Right lobe of liver (tissue), 6 donors: ENCODE results near the gene DNM3. TPM values are rescaled to one million over a fixed set of nuclear protein-coding genes. Genes with fewer than 3 reads are reported as not detected.
"Not testable (repeated sequence)": the region's sequence is repeated elsewhere in the genome, so short reads cannot be mapped to it uniquely, and the experiment has no call there.

ENCODE experiments used
- ATAC-seq, 4 donors: fragments of 200-7000 bp; cut with Tn5 transposase; one replicate each; pipeline ENCODE4 v1.9.1; 2020; ENCODE audit warnings: mild to moderate bottlenecking in 4 of 4, moderate library complexity in 4 of 4
- DNase-seq, 3 donors: peaks; one replicate each; pipeline ENCODE4 v3.0.0-alpha.2; 2020
- H3K27ac ChIP-seq, 3 donors: fragments of 200-600 bp; one replicate each; pipeline ENCODE4 v1.8.0; 2022
- H3K27me3 ChIP-seq, 2 donors: fragments of 200-600 bp; one replicate each; pipeline ENCODE4 v1.8.0; 2022
- H3K36me3 ChIP-seq, 4 donors: fragments of 200-600 bp; sonication (generic) in 1 of 4; one replicate each; pipeline versions ENCODE4 v1.5.1 to v1.8.0; 2017 to 2022; ENCODE audit warnings: control low read depth in 1 of 4
- H3K4me1 ChIP-seq, 4 donors: fragments of 200-600 bp; sonication (generic) in 1 of 4; one replicate each; pipeline versions ENCODE4 v1.5.1 to v1.8.0; 2017 to 2022; ENCODE audit warnings: control low read depth in 1 of 4
- H3K4me3 ChIP-seq, 3 donors: fragments of 200-600 bp; one replicate each; pipeline ENCODE4 v1.8.0; 2022
- H3K9me3 ChIP-seq, 4 donors: fragments of 200-600 bp; sonication (generic) in 1 of 4; one replicate each; pipeline versions ENCODE4 v1.5.1 to v1.8.0; 2017 to 2022; ENCODE audit warnings: control low read depth in 1 of 4
- CTCF ChIP-seq, 4 donors: fragments of 200-600 bp in 3 of 4; fragments of 450-650 bp in 1 of 4; IDR thresholded peaks; one replicate each; pipeline versions ENCODE4 v1.5.1 to v1.8.0; 2016 to 2022; ENCODE audit warnings: antibody characterized with exemption in 4 of 4, mild to moderate bottlenecking in 2 of 4
- POLR2A ChIP-seq: fragments of 450-650 bp; IDR thresholded peaks from one replicate; pipeline ENCODE4 v1.6.1; 2017; ENCODE audit warnings: antibody characterized with exemption, mild to moderate bottlenecking
- WGBS: methylation state at CpG from one replicate; pipeline ENCODE4 v1.1.6; 2018; ENCODE audit warnings: low coverage, low lambda C conversion rate; ENCODE audit not compliant: insufficient coverage; ENCODE audit errors: missing lambda C conversion rate; 5-methylcytosine and 5-hydroxymethylcytosine counted together
- intact Hi-C, 2 donors: fragments of 100-400 bp; cut with DNase I; formaldehyde crosslinking; loops; one replicate each; pipeline versions ENCODE4 v1.11.2 to v1.14.1; 2022
- total RNA-seq, 6 experiments: library from RNA; depleted of rRNA in 2 of 6; stranded (reverse); fragments of >200 nt in 2 of 6; fragmentation: NEBNext Ultra II Directional in 3 of 6; extraction: Animal tissue kit (Norgen Biotek cat#: 25700) in 3 of 6; gene quantifications; one replicate each; pipeline versions ENCODE4 v1.1.0 to v1.2.4, GENCODE V29; 2016 to 2023
- donor health status: DM: no; HTN: yes; CAD: no.
- donor health status: DM: no; HTN: no; CAD: no.
- donor health status: DM: no; HTN: no; CAD: no.
- donor health status: DM: no; HTN: yes; CAD: no.
- donor health status: DM: no; HTN: yes; CAD: no.

The DNM3 gene
- total RNA-seq, 6 experiments from 2014 or later, result 0.29 to 0.92 (median 0.43) TPM

- no peak overlapping the region for H3K27ac ChIP-seq
- no peak for DNase-seq
- H3K4me3 ChIP-seq, result no peak overlapping the region
- no peaks in the 10 kb centered on the region for H3K27me3 ChIP-seq
- TF ChIP-seq POLR2A (no peak), CTCF (IDR thresholded peaks at IDR 0.05) (no peak)
- no peaks in the 10 kb centered on the region for H3K4me1 ChIP-seq
- no peak for ATAC-seq
- intact Hi-C loops, result no loop called here
- H3K9me3 ChIP-seq, result no peaks in the 10 kb centered on the region
- H3K36me3 ChIP-seq, result no peaks in the 10 kb centered on the region
Observed at GRCh38 chr1:172070055-172070454, 228.8 kb downstream of the DNM3 start.

GRCh38 chr1:172071746-172072145, 230.4 kb downstream of the DNM3 start:
- TF ChIP-seq CTCF (IDR thresholded peaks at IDR 0.05) (no peak), POLR2A (no peak)

GRCh38 chr1:172079859-172080258, 238.6 kb downstream of the DNM3 start:
- H3K4me1 ChIP-seq, H3K36me3 ChIP-seq, DNase-seq, H3K27me3 ChIP-seq, H3K27ac ChIP-seq, intact Hi-C loops, H3K9me3 ChIP-seq, H3K4me3 ChIP-seq, ATAC-seq: not testable (repeated sequence)
- 84% methylated on average over 3 of the region's 4 CpGs for WGBS

More at GRCh38 chr1:172071746-172072145, 230.4 kb downstream of the DNM3 start:
- no peak overlapping the region for H3K27ac ChIP-seq
- DNase-seq (no peak), ATAC-seq (no peak)
- no peaks in the 10 kb centered on the region for H3K9me3 ChIP-seq
- H3K36me3 ChIP-seq, result no peaks in the 10 kb centered on the region
- H3K4me1 ChIP-seq, result no peaks in the 10 kb centered on the region
- 66% methylated on average over 2 of the region's 2 CpGs for WGBS
- H3K4me3 ChIP-seq, result no peak overlapping the region
- no peaks in the 10 kb centered on the region for H3K27me3 ChIP-seq
- intact Hi-C loops, result no loop called here

GRCh38 chr1:172083191-172083590, 241.9 kb downstream of the DNM3 start:
- intact Hi-C loops, result no loop called here
- Histone ChIP-seq H3K9me3 (no peaks in the 10 kb centered on the region), H3K27me3 (no peaks in the 10 kb centered on the region), H3K27ac (no peak overlapping the region), H3K4me3 (no peak overlapping the region), H3K4me1 (no peaks in the 10 kb centered on the region), H3K36me3 (no peaks in the 10 kb centered on the region)
- DNase-seq, result no peak
- TF ChIP-seq POLR2A, result no peak
- TF ChIP-seq CTCF (IDR thresholded peaks at IDR 0.05), result no peak
- 82% methylated on average over 1 of the region's 1 CpG for WGBS
- no peak for ATAC-seq

- no peaks in the 10 kb centered on the region for H3K36me3 ChIP-seq
- ATAC-seq, result no peak
- no peak for DNase-seq
- intact Hi-C loops, result no loop called here
- H3K27me3 ChIP-seq, result no peaks in the 10 kb centered on the region
- H3K9me3 ChIP-seq, result no peaks in the 10 kb centered on the region
- no peak for TF ChIP-seq CTCF (IDR thresholded peaks at IDR 0.05)
- no peak for TF ChIP-seq POLR2A
- no peak overlapping the region for H3K27ac ChIP-seq
- WGBS, result 65% methylated on average over 2 of the region's 2 CpGs
- no peak overlapping the region for H3K4me3 ChIP-seq
- H3K4me1 ChIP-seq, result no peaks in the 10 kb centered on the region
Observed at GRCh38 chr1:172084876-172085275, 243.6 kb downstream of the DNM3 start.
